HepG2 (cell line): Measurements from ENCODE around the gene CAPRIN2. TPM values are rescaled to one million over a fixed set of nuclear protein-coding genes. Genes with fewer than 3 reads are reported as not detected.
A peak's percentile ranks its signal among the peaks of the same experiment; 100 is the strongest.

Experiments used
- EP300 ChIP-seq, 3 experiments: sonication (generic) in 1 of 3; formaldehyde crosslinking in 1 of 3; IDR thresholded peaks; 2 replicates each; pipeline versions ENCODE4 v1.5.1 to v1.6.1; 2011 to 2020; ENCODE audit warnings: low read depth in 2 of 3, low read length in 2 of 3, borderline replicate concordance in 1 of 3, improper control_type of control experiment in 1 of 3, mild to moderate bottlenecking in 1 of 3, missing genetic modification reagents in 1 of 3, moderate library complexity in 1 of 3
- FOXA1 ChIP-seq, 2 experiments: fragments of 450-650 bp in 1 of 2; sonication (generic) in 1 of 2; formaldehyde crosslinking in 1 of 2; IDR thresholded peaks; 2 replicates each; pipeline versions ENCODE4 v1.4.0 to v1.6.1; 2016 to 2020; ENCODE audit warnings: missing genetic modification reagents in 1 of 2
- FOXJ3 ChIP-seq: sonication (generic); formaldehyde crosslinking; IDR thresholded peaks from 2 replicates; pipeline ENCODE4 v1.4.0; 2020; ENCODE audit warnings: missing genetic modification reagents, mild to moderate bottlenecking, borderline replicate concordance
- HDAC6 ChIP-seq: fragments of 200-600 bp; sonication (generic); IDR thresholded peaks from 2 replicates; pipeline ENCODE4 v1.7.0; 2017; ENCODE audit warnings: mild to moderate bottlenecking, antibody characterized with exemption, low read length, low read depth
- HNF4A ChIP-seq: sonication (generic); formaldehyde crosslinking; IDR thresholded peaks from 2 replicates; pipeline ENCODE4 v1.4.0; 2020; ENCODE audit warnings: missing genetic modification reagents
- PPARG ChIP-seq: conservative IDR thresholded peaks from 2 replicates; pipeline ENCODE4 v1.6.1; 2016; ENCODE audit warnings: missing biosample characterization, missing genetic modification reagents
- RARA ChIP-seq: IDR thresholded peaks from 2 replicates; pipeline ENCODE4 v1.6.1; 2016; ENCODE audit warnings: missing genetic modification reagents, missing compliant biosample characterization
- SP5 ChIP-seq: IDR thresholded peaks from 2 replicates; pipeline ENCODE4 v1.6.1; 2016; ENCODE audit warnings: low read depth, borderline replicate concordance
- TBL1XR1 ChIP-seq: fragments of 150-350 bp; IDR thresholded peaks from 2 replicates; pipeline ENCODE4 v1.6.1; 2014; ENCODE audit warnings: borderline replicate concordance, low read length; ENCODE audit not compliant: partially characterized antibody
- TSC22D2 ChIP-seq: sonication (generic); formaldehyde crosslinking; IDR thresholded peaks from 2 replicates; pipeline ENCODE4 v1.5.1; 2020; ENCODE audit warnings: missing genetic modification reagents, mild to moderate bottlenecking, borderline replicate concordance
- ZFX ChIP-seq: sonication (generic); formaldehyde crosslinking; IDR thresholded peaks from 2 replicates; pipeline ENCODE4 v1.4.0; 2020; ENCODE audit warnings: mild to moderate bottlenecking, low read depth, missing genetic modification reagents, moderate library complexity
- ZNF644 ChIP-seq: IDR thresholded peaks from 2 replicates; pipeline ENCODE4 v1.6.1; 2016; ENCODE audit warnings: low read depth
- polyA plus RNA-seq, 8 experiments: library from polyadenylated mRNA; depleted of rRNA in 3 of 8; stranded (reverse) in 7 of 8; unstranded in 1 of 8; fragments of >200 nt; fragmentation: Illumina TruSeq in 4 of 8; extraction: Trizol in 4 of 8; gene quantifications; 2 replicates each; pipeline versions ENCODE4 v1.2.1 to v1.2.3, GENCODE V29; 2011 to 2016; ENCODE audit warnings: low read depth in 4 of 8, missing spikeins in 1 of 8, mixed read lengths in 1 of 8; ENCODE audit not compliant: insufficient read depth in 1 of 8
- total RNA-seq, 5 experiments: library from RNA; depleted of rRNA; stranded (reverse); fragments of >200 nt; fragmentation: Illumina TruSeq; extraction: Trizol; gene quantifications; 2 replicates each; pipeline ENCODE4 v1.2.3, GENCODE V29; 2016; ENCODE audit warnings: low read depth in 1 of 5
- TF ChIP-seq, protein P1 (sequence below): sonication (generic); formaldehyde crosslinking; IDR thresholded peaks from 2 replicates; pipeline ENCODE4 v1.4.0; 2020; ENCODE audit warnings: missing genetic modification reagents
- TF ChIP-seq, protein P2 (sequence below): IDR thresholded peaks from 2 replicates; pipeline ENCODE4 v1.6.1; 2018; ENCODE audit warnings: missing genetic modification reagents, mild to moderate bottlenecking, missing compliant biosample characterization
- TF ChIP-seq, protein P3 (sequence below): IDR thresholded peaks from 2 replicates; pipeline ENCODE4 v1.6.1; 2012; ENCODE audit warnings: low read depth, low read length, improper control_type of control experiment
- TF ChIP-seq, protein P4 (sequence below): IDR thresholded peaks from 2 replicates; pipeline ENCODE4 v1.6.1; 2016

The CAPRIN2 gene
- total and polyA plus RNA-seq, 2 of the 13 experiments (the other 11 are each of a cell fraction or from before 2014, with no cell fraction given), result 21.7 to 30.6 TPM

DNA sequence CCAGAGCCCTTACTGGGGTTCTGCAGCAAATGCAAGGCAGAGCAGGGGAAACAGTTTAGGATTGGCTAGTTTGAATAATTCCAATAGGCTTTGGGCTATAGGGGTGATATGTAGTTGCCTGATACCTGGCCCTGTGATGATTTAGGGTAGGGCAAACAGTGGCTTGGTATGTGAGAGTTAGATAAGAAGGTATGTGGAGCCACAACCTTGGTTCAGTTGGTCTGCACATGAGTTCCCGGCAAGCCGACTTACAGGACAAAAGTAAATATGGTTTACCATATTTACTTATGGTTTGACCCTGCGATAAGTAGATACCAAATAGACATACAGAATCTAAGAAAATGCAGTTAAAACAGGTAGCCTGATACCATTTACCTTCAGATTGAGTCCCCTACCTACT, 8.3 kb upstream of the CAPRIN2 start (continued):
- TF ChIP-seq, protein P1, sequence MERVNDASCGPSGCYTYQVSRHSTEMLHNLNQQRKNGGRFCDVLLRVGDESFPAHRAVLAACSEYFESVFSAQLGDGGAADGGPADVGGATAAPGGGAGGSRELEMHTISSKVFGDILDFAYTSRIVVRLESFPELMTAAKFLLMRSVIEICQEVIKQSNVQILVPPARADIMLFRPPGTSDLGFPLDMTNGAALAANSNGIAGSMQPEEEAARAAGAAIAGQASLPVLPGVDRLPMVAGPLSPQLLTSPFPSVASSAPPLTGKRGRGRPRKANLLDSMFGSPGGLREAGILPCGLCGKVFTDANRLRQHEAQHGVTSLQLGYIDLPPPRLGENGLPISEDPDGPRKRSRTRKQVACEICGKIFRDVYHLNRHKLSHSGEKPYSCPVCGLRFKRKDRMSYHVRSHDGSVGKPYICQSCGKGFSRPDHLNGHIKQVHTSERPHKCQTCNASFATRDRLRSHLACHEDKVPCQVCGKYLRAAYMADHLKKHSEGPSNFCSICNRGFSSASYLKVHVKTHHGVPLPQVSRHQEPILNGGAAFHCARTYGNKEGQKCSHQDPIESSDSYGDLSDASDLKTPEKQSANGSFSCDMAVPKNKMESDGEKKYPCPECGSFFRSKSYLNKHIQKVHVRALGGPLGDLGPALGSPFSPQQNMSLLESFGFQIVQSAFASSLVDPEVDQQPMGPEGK (CRISPR knock-in tag), result 0 out of 2 replicates have a peak, but pooled peaks have one; percentile 16
- TF ChIP-seq FOXA1 (IDR thresholded peaks at IDR 0.05), result peak; percentile 68; the same call in 1 of the 2 replicates
- peak; percentile 97 for TF ChIP-seq FOXA1 (CRISPR knock-in tag; IDR thresholded peaks at IDR 0.05)
- peak; percentile 39 for TF ChIP-seq HNF4A (CRISPR knock-in tag)
- TF ChIP-seq, protein P2, sequence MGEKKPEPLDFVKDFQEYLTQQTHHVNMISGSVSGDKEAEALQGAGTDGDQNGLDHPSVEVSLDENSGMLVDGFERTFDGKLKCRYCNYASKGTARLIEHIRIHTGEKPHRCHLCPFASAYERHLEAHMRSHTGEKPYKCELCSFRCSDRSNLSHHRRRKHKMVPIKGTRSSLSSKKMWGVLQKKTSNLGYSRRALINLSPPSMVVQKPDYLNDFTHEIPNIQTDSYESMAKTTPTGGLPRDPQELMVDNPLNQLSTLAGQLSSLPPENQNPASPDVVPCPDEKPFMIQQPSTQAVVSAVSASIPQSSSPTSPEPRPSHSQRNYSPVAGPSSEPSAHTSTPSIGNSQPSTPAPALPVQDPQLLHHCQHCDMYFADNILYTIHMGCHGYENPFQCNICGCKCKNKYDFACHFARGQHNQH, result peak; percentile 69; the same call in 1 of the 2 replicates
- TF ChIP-seq HDAC6, result no peak
- TF ChIP-seq ZFX (CRISPR knock-in tag), result no peak
- peak; percentile 64; the same call in 1 of the 2 replicates for TF ChIP-seq RARA (CRISPR knock-in tag)
- TF ChIP-seq TBL1XR1, result no peak
- TF ChIP-seq PPARG (CRISPR knock-in tag), result 0 out of 2 replicates have a peak, but pooled peaks have one; percentile 30
- TF ChIP-seq ZNF644, result peak; percentile 59; the same call in 1 of the 2 replicates
- no peak for TF ChIP-seq TSC22D2 (CRISPR knock-in tag)
- TF ChIP-seq FOXJ3 (CRISPR knock-in tag), result peak; percentile 35; the same call in 1 of the 2 replicates
- TF ChIP-seq, protein P3, sequence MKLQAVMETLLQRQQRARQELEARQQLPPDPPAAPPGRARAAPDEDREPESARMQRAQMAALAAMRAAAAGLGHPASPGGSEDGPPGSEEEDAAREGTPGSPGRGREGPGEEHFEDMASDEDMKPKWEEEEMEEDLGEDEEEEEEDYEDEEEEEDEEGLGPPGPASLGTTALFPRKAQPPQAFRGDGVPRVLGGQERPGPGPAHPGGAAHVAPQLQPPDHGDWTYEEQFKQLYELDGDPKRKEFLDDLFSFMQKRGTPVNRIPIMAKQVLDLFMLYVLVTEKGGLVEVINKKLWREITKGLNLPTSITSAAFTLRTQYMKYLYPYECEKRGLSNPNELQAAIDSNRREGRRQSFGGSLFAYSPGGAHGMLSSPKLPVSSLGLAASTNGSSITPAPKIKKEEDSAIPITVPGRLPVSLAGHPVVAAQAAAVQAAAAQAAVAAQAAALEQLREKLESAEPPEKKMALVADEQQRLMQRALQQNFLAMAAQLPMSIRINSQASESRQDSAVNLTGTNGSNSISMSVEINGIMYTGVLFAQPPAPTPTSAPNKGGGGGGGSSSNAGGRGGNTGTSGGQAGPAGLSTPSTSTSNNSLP, result 0 out of 2 replicates have a peak, but pooled peaks have one; percentile 22
- TF ChIP-seq SP5 (CRISPR knock-in tag), result peak; percentile 49; the same call in 1 of the 2 replicates
- TF ChIP-seq, protein P4, sequence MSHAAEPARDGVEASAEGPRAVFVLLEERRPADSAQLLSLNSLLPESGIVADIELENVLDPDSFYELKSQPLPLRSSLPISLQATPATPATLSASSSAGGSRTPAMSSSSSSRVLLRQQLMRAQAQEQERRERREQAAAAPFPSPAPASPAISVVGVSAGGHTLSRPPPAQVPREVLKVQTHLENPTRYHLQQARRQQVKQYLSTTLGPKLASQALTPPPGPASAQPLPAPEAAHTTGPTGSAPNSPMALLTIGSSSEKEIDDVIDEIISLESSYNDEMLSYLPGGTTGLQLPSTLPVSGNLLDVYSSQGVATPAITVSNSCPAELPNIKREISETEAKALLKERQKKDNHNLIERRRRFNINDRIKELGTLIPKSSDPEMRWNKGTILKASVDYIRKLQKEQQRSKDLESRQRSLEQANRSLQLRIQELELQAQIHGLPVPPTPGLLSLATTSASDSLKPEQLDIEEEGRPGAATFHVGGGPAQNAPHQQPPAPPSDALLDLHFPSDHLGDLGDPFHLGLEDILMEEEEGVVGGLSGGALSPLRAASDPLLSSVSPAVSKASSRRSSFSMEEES (CRISPR knock-in tag), result peak; percentile 59; the same call in 1 of the 2 replicates
- TF ChIP-seq EP300 (IDR thresholded peaks at IDR 0.05; ENCODE audit: low read depth in 2 of 2, low read length in 2 of 2), result peak in 1 of 2 experiments; percentile 62; a peak in 1 of 4 replicates
- peak; percentile 81; the same call in 1 of the 2 replicates for TF ChIP-seq EP300 (CRISPR knock-in tag; IDR thresholded peaks at IDR 0.05; ENCODE audit: borderline replicate concordance)
